GM12874 (cell line): ENCODE measurements around the gene MARCHF9.

ENCODE experiments used
- CTCF ChIP-seq: IDR thresholded peaks from 2 replicates; pipeline ENCODE4 v1.5.1; 2011; ENCODE audit warnings: low read depth, mild to moderate bottlenecking, control low read depth, low read length, moderate library complexity; ENCODE audit not compliant: insufficient read depth

Gene MARCHF9

GRCh38 chr12:57739914-57740538 lies 14.9 kb upstream of the MARCHF9 start:
- no peak for TF ChIP-seq CTCF

GRCh38 chr12:57740656-57741412 lies 14.1 kb upstream of the MARCHF9 start:
- no peak for TF ChIP-seq CTCF

GRCh38 chr12:57741413-57741789 lies 13.5 kb upstream of the MARCHF9 start:
- no peak for TF ChIP-seq CTCF

GRCh38 chr12:57741844-57742738 lies 12.8 kb upstream of the MARCHF9 start:
- TF ChIP-seq CTCF, result peak; percentile 79

- TF ChIP-seq CTCF, result no peak
These were observed 11.1 kb upstream of the MARCHF9 start for GRCh38 chr12:57743769-57744168.

GRCh38 chr12:57744194-57744776 lies 10.6 kb upstream of the MARCHF9 start:
- no peak for TF ChIP-seq CTCF

- no peak for TF ChIP-seq CTCF
These were observed 10.0 kb upstream of the MARCHF9 start, which contains the start of gene TSPAN31 for GRCh38 chr12:57744777-57745484. TSPAN31 (plus strand) TSS chr12:57745039; CDS start chr12:57745155, 116 bp downstream.
